Testis (tissue), 3 donors: ENCODE results near the gene ZNF549. TPM values are rescaled to one million over a fixed set of nuclear protein-coding genes. Genes with fewer than 3 reads are reported as not detected.
"Not testable (repeated sequence)": the region's sequence is repeated elsewhere in the genome, so short reads cannot be mapped to it uniquely, and the experiment has no call there.

Source experiments
- DNase-seq: peaks from one replicate; pipeline ENCODE4 v3.0.0-alpha.2; 2019
- H3K27ac ChIP-seq, 2 donors: fragments of 200-600 bp; sonication (generic); one replicate each; pipeline ENCODE4 v1.5.1; 2019
- H3K27me3 ChIP-seq: fragments of 200-600 bp; sonication (generic); one replicate; pipeline ENCODE4 v1.5.1; 2019
- H3K36me3 ChIP-seq: fragments of 200-600 bp; sonication (generic); one replicate; pipeline ENCODE4 v1.5.1; 2017; ENCODE audit warnings: low read depth; ENCODE audit errors: missing control alignments
- H3K4me1 ChIP-seq: fragments of 200-600 bp; sonication (generic); one replicate; pipeline ENCODE4 v1.5.1; 2019
- H3K4me3 ChIP-seq, 2 donors: fragments of 200-600 bp; sonication (generic); one replicate each; pipeline ENCODE4 v1.5.1; 2017 to 2019
- H3K9me3 ChIP-seq: fragments of 200-600 bp; sonication (generic); one replicate; pipeline ENCODE4 v1.5.1; 2017
- POLR2A ChIP-seq: fragments of 450-650 bp; IDR thresholded peaks from one replicate; pipeline ENCODE4 v1.6.1; 2017; ENCODE audit warnings: antibody characterized with exemption, mild to moderate bottlenecking, moderate library complexity
- WGBS, 2 donors: methylation state at CpG; one replicate each; pipeline ENCODE4 v1.1.5; 2018; 5-methylcytosine and 5-hydroxymethylcytosine counted together
- intact Hi-C: fragments of 100-400 bp; cut with DNase I; formaldehyde crosslinking; loops from one replicate; pipeline ENCODE4 v1.15.1; 2023; ENCODE audit warnings: low total_unique reads
- polyA plus RNA-seq: library from polyadenylated mRNA; stranded (reverse); fragments of 350-450 nt; fragmentation: Illumina TruSeq; extraction: RNeasy Lipid Tissue Mini Kit (QIAGEN cat#74804); gene quantifications from one replicate; pipeline ENCODE4 v1.2.3, GENCODE V29; 2014; ENCODE audit warnings: low read depth, low replicate concordance; ENCODE audit not compliant: insufficient read depth
- total RNA-seq, 2 donors: library from RNA; depleted of rRNA; stranded (reverse); fragments of >200 nt; gene quantifications; one replicate each; pipeline ENCODE4 v1.2.3, GENCODE V29; 2016
- TF ChIP-seq, protein P1 (sequence below), 3 experiments: fragments of 450-650 bp in 2 of 3; fragments of 200-600 bp in 1 of 3; sonication (generic) in 1 of 3; IDR thresholded peaks; one replicate each; pipeline ENCODE4 v1.5.1; 2016 to 2019; ENCODE audit warnings: antibody characterized with exemption in 3 of 3, mild to moderate bottlenecking in 2 of 3, moderate library complexity in 1 of 3

The ZNF549 gene
- total and polyA plus RNA-seq, 3 donors from 2014 or later, result 6.9 to 13.5 (median 12.8) TPM

- Histone ChIP-seq H3K9me3 (no peaks in the 10 kb centered on the region), H3K36me3 (no peaks in the 10 kb centered on the region), H3K27ac (no peak overlapping the region), H3K4me3 (no peak overlapping the region), H3K4me1 (no peaks in the 10 kb centered on the region), H3K27me3 (no peaks in the 10 kb centered on the region)
- WGBS, 2 donors, result 61 to 85% methylated on average over 4 of the region's 4 CpGs
- TF ChIP-seq, protein P1, sequence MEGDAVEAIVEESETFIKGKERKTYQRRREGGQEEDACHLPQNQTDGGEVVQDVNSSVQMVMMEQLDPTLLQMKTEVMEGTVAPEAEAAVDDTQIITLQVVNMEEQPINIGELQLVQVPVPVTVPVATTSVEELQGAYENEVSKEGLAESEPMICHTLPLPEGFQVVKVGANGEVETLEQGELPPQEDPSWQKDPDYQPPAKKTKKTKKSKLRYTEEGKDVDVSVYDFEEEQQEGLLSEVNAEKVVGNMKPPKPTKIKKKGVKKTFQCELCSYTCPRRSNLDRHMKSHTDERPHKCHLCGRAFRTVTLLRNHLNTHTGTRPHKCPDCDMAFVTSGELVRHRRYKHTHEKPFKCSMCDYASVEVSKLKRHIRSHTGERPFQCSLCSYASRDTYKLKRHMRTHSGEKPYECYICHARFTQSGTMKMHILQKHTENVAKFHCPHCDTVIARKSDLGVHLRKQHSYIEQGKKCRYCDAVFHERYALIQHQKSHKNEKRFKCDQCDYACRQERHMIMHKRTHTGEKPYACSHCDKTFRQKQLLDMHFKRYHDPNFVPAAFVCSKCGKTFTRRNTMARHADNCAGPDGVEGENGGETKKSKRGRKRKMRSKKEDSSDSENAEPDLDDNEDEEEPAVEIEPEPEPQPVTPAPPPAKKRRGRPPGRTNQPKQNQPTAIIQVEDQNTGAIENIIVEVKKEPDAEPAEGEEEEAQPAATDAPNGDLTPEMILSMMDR (IDR thresholded peaks at IDR 0.05), result no peak
- no peak for TF ChIP-seq POLR2A
- DNase-seq, result no peak
- intact Hi-C loops, result no loop called here
Observed at GRCh38 chr19:57506163-57506562, 21.0 kb upstream of the ZNF549 start.

GRCh38 chr19:57511484-57511883 is 15.7 kb upstream of the ZNF549 start:
- no peak for TF ChIP-seq POLR2A
- TF ChIP-seq, protein P1 (IDR thresholded peaks at IDR 0.05), result no peak
- no peaks in the 10 kb centered on the region for H3K4me1 ChIP-seq
- no peak for DNase-seq
- no peak overlapping the region for H3K4me3 ChIP-seq
- H3K36me3 ChIP-seq, result no peaks in the 10 kb centered on the region
- H3K9me3 ChIP-seq, result no peaks in the 10 kb centered on the region
- no peaks in the 10 kb centered on the region for H3K27me3 ChIP-seq
- intact Hi-C loops, result no loop called here
- H3K27ac ChIP-seq, result no peak overlapping the region

GRCh38 chr19:57512845-57513244 is 14.3 kb upstream of the ZNF549 start:
- no peak overlapping the region for H3K27ac ChIP-seq
- 94 to 95% methylated on average over 6 of the region's 6 CpGs for WGBS, 2 donors
- TF ChIP-seq, protein P1 (IDR thresholded peaks at IDR 0.05), result no peak
- TF ChIP-seq POLR2A, result no peak
- no peaks in the 10 kb centered on the region for H3K27me3 ChIP-seq
- H3K4me1 ChIP-seq, result no peaks in the 10 kb centered on the region
- H3K9me3 ChIP-seq, result no peaks in the 10 kb centered on the region
- no peaks in the 10 kb centered on the region for H3K36me3 ChIP-seq
- intact Hi-C loops, result no loop called here
- H3K4me3 ChIP-seq, result no peak overlapping the region
- no peak for DNase-seq

- Histone ChIP-seq H3K9me3 (no peaks in the 10 kb centered on the region), H3K4me3 (no peak overlapping the region), H3K27ac (no peak overlapping the region), H3K4me1 (no peaks in the 10 kb centered on the region), H3K27me3 (no peaks in the 10 kb centered on the region), H3K36me3 (no peaks in the 10 kb centered on the region)
- intact Hi-C loops, result no loop called here
- no peak for DNase-seq
- 81 to 97% methylated on average over 5 of the region's 5 CpGs for WGBS, 2 donors
- TF ChIP-seq POLR2A, result no peak
- TF ChIP-seq, protein P1 (IDR thresholded peaks at IDR 0.05), result no peak
Observed at GRCh38 chr19:57515255-57515654, 11.9 kb upstream of the ZNF549 start.

DNA sequence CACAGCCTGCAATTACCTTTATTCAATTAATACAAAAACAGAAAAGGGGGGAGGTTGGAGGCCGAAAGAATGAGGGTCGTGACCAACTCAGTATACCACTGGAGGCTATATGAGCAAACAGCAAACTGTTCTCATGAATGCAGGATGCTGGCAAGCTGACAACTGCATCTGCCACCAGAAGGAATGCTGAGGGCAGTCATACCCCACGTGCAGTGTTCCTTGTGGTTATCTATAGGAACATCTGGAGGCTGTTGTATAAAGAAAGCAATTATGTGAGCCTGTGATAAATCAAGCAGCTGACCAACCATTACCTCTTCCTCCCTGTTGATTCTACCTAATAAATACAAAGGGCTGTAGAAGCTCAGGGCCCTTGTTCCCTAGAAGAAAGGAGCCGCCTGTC is 9.1 kb upstream of the ZNF549 start:
- H3K27ac ChIP-seq, DNase-seq, H3K4me3 ChIP-seq, H3K27me3 ChIP-seq, H3K4me1 ChIP-seq, H3K9me3 ChIP-seq, intact Hi-C loops, H3K36me3 ChIP-seq: not testable (repeated sequence)
- WGBS, 2 donors, result 81 to 87% methylated on average over 4 of the region's 4 CpGs
